WTC11 (cell line): ENCODE measurements around the gene CSF1. TPM values are rescaled to one million over a fixed set of nuclear protein-coding genes. Genes with fewer than 3 reads are reported as not detected.

Experiments used
- ATAC-seq: fragments of 200-7000 bp; cut with Tn5 transposase; 2 replicates; pipeline ENCODE4 v1.10.0; 2021; ENCODE audit warnings: mild to moderate bottlenecking, moderate library complexity
- CTCF ChIA-PET: fragments of 300-600 bp; sonication (Branson Sonifier 250); formaldehyde crosslinking; loops from one replicate; lab custom pipeline; 2021; ENCODE audit warnings: antibody characterized with exemption; lab: Charles Lee
- POLR2A ChIA-PET: fragments of 350-600 bp; sonication (Branson Sonifier 250); formaldehyde crosslinking; loops from one replicate; lab custom pipeline; 2021; ENCODE audit warnings: antibody characterized with exemption; lab: Charles Lee
- DNase-seq: peaks from one replicate; pipeline ENCODE4 v3.0.0; 2021; ENCODE audit warnings: low spot score
- H3K27ac Mint-ChIP-seq: 2 replicates; pipeline ENCODE4 v1.8.0; 2021; ENCODE audit warnings: mixed read lengths
- H3K27me3 Mint-ChIP-seq: 2 replicates; pipeline ENCODE4 v1.8.0; 2021; ENCODE audit warnings: low read depth, mild to moderate bottlenecking, moderate library complexity, mixed read lengths
- H3K36me3 Mint-ChIP-seq: 2 replicates; pipeline ENCODE4 v1.8.0; 2021; ENCODE audit warnings: mixed read lengths
- H3K4me1 Mint-ChIP-seq: 2 replicates; pipeline ENCODE4 v1.8.0; 2022; ENCODE audit warnings: mixed read lengths
- H3K4me3 Mint-ChIP-seq: 2 replicates; pipeline ENCODE4 v1.8.0; 2021; ENCODE audit warnings: mild to moderate bottlenecking, moderate library complexity, mixed read lengths
- H3K9me3 Mint-ChIP-seq: 2 replicates; pipeline ENCODE4 v1.8.0; 2021; ENCODE audit warnings: mixed read lengths
- EMX1 ChIP-seq: fragments of 250-450 bp; sonication (Bioruptor Pico); IDR thresholded peaks from 2 replicates; pipeline ENCODE4 v1.8.0; 2021; ENCODE audit warnings: mild to moderate bottlenecking
- GABPB1 ChIP-seq: sonication (generic); formaldehyde crosslinking; IDR thresholded peaks from 2 replicates; pipeline ENCODE4 v1.8.1; 2023; ENCODE audit warnings: mild to moderate bottlenecking, missing genetic modification reagents
- JAZF1 ChIP-seq: fragments of 250-450 bp; sonication (Bioruptor Pico); IDR thresholded peaks from 2 replicates; pipeline ENCODE4 v1.9.0; 2021; ENCODE audit warnings: moderate library complexity, mild to moderate bottlenecking, inconsistent platforms
- MXD4 ChIP-seq: fragments of 250-450 bp; sonication (Bioruptor Pico); IDR thresholded peaks from 2 replicates; pipeline ENCODE4 v1.8.0; 2021; ENCODE audit warnings: mild to moderate bottlenecking, moderate library complexity, borderline replicate concordance
- MYBL2 ChIP-seq: sonication (generic); formaldehyde crosslinking; IDR thresholded peaks from 2 replicates; pipeline ENCODE4 v1.8.1; 2023; ENCODE audit warnings: mild to moderate bottlenecking, moderate library complexity, missing genetic modification reagents
- RELA ChIP-seq: sonication (generic); formaldehyde crosslinking; IDR thresholded peaks from 2 replicates; pipeline ENCODE4 v1.8.1; 2022; ENCODE audit warnings: missing genetic modification reagents, mild to moderate bottlenecking, borderline replicate concordance
- SOX15 ChIP-seq: fragments of 250-450 bp; sonication (Bioruptor Pico); IDR thresholded peaks from 2 replicates; pipeline ENCODE4 v1.9.0; 2021; ENCODE audit warnings: mild to moderate bottlenecking
- SP1 ChIP-seq: sonication (generic); formaldehyde crosslinking; conservative IDR thresholded peaks from 2 replicates; pipeline ENCODE4 v1.8.1; 2022; ENCODE audit warnings: missing genetic modification reagents
- total RNA-seq: library from RNA; stranded (reverse); gene quantifications from 3 replicates; pipeline ENCODE4 v1.2.3, GENCODE V29; 2021
- TF ChIP-seq, protein P1 (sequence below): fragments of 250-450 bp; sonication (Bioruptor Pico); conservative IDR thresholded peaks from 2 replicates; pipeline ENCODE4 v1.9.0; 2021; ENCODE audit warnings: mild to moderate bottlenecking
- TF ChIP-seq, protein P2 (sequence below): sonication (generic); formaldehyde crosslinking; IDR thresholded peaks from 2 replicates; pipeline ENCODE4 v1.8.0; 2022; ENCODE audit warnings: mild to moderate bottlenecking, missing genetic modification reagents
- TF ChIP-seq, protein P3 (sequence below): sonication (generic); formaldehyde crosslinking; IDR thresholded peaks from 2 replicates; pipeline ENCODE4 v1.8.1; 2022; ENCODE audit warnings: missing genetic modification reagents, borderline replicate concordance
- TF ChIP-seq, protein P4 (sequence below): fragments of 250-450 bp; sonication (Bioruptor Pico); IDR thresholded peaks from 2 replicates; pipeline ENCODE4 v1.9.0; 2021; ENCODE audit warnings: mild to moderate bottlenecking
- TF ChIP-seq, protein P5 (sequence below): sonication (generic); formaldehyde crosslinking; IDR thresholded peaks from 2 replicates; pipeline ENCODE4 v1.8.1; 2022; ENCODE audit warnings: low read depth, mild to moderate bottlenecking, moderate library complexity, missing genetic modification reagents, borderline replicate concordance
- TF ChIP-seq, protein P6 (sequence below): fragments of 250-450 bp; sonication (Bioruptor Pico); IDR thresholded peaks from 2 replicates; pipeline ENCODE4 v1.9.0; 2021; ENCODE audit warnings: mild to moderate bottlenecking, borderline replicate concordance

Gene CSF1
- total RNA-seq, 1 experiment from 2014 or later = 3.0 TPM

DNA sequence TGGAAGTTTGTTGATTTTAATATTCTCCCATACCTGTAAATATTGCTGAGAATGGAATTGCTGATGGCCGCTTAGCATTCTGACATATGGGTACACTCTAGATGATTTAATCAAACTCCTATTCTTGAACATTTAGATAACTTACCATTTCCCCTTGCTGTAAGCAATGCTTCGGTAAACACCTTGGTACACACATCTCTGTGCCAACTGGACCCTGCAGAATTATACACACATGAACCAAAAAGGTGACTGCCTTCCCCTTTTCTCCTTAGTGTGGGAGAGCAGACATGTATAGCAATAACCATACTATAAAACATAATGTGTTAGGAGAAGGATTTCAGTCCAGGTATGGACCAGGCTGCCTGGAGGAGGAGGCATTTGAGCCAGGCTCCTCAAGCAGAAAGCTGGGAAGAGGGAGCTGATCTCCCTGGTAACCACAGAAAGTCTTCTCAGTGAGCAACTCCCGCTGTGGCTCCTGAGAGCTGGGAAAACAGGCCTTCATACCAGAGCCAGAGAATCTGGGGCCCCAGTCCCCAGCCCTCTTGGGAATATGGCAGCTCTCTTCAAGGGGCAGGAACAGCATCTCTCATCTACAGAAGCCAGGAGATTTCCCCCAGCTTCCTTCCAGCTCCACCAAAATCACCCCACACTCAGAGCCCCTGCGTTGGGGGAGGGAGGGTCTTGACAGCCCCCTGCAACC is 33.9 kb upstream of the CSF1 start:
- ATAC-seq = peak; percentile 16
- H3K27ac Mint-ChIP-seq = peak overlapping the region; percentile 89
- no peaks in the 10 kb centered on the region for H3K9me3 Mint-ChIP-seq
- ChIA-PET CTCF (interaction anchor here (0.9 to 1.8 kb wide), 12 partner anchors 21 to 331 kb away, joined by 3 to 26 read pairs (median 4); partner anchors contain the start of genes AHCYL1 and GSTM4), POLR2A (interaction anchor here (0.6 to 0.7 kb wide), 2 partner anchors 9 to 10 kb away, joined by 3 read pairs; no protein-coding TSS in a partner anchor)
- DNase-seq = no peak
- peaks cover 62% of the 10 kb centered on the region for H3K4me1 Mint-ChIP-seq
- no peaks in the 10 kb centered on the region for H3K27me3 Mint-ChIP-seq
- peak; percentile 11; the same call in 1 of the 2 replicates for TF ChIP-seq SP1
- TF ChIP-seq, protein P1, sequence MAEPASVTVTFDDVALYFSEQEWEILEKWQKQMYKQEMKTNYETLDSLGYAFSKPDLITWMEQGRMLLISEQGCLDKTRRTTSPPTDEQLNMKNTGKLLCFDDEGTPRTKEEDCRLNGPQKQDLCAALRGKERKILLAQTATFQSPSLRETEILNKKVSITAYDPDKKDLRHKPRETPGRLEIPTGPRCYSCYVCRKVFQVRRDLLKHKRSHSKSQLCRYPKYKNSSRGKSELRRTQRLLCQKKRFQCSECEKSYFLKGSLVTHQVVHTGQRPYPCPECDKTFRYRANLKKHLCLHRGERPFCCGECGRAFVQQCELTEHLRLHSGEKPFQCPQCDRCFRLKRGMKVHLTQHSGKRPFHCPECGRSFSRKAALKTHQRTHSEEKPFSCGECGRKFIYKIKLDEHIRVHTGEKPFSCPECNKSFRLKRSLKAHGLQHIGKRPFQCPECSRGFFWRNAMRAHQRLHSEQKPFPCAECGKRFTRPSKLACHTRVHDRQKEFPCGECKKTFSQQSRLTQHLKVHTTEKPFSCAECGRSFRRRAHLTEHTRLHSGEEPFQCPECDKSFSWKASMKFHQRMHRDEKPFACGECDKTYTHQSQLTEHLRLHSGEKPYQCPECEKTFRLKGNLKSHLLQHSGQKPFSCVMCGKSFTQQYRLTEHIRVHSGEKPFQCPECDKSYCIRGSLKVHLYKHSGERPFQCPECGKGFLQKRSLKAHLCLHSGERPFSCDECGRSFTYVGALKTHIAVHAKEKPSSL (CRISPR knock-in tag) = no peak
- H3K4me3 Mint-ChIP-seq = no peak overlapping the region
- H3K36me3 Mint-ChIP-seq = no peaks in the 10 kb centered on the region

DNA sequence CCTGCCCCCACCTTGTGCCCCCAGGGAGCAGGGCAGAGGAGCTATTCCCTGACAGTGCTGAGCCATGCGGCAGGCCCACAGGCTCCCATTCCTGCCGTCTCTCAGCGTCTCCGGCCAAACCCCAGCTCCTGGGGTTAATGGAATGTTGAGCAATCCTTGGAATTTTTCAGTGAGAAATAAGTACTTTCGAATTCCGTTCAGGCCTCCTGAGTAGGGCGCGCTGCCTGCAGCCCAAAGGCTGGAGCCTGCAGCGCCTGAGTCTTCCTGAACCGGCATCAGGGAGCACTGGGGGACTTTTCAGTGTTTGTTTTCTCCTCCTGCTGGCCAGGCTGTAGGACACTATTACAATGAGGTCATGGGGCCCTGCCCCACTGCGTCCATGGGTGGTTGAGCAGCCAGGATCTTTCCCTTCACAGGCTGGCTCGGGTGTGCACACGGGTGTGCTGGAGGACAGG is 33.3 kb upstream of the CSF1 start:
- peak; percentile 88 for ATAC-seq
- TF ChIP-seq, protein P2, sequence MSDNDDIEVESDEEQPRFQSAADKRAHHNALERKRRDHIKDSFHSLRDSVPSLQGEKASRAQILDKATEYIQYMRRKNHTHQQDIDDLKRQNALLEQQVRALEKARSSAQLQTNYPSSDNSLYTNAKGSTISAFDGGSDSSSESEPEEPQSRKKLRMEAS (CRISPR knock-in tag) = 0 out of 2 replicates have a peak, but pooled peaks have one; percentile 37
- TF ChIP-seq SP1 = peak; percentile 11; the same call in 1 of the 2 replicates
- no peak for TF ChIP-seq SOX15 (CRISPR knock-in tag)
- TF ChIP-seq, protein P3, sequence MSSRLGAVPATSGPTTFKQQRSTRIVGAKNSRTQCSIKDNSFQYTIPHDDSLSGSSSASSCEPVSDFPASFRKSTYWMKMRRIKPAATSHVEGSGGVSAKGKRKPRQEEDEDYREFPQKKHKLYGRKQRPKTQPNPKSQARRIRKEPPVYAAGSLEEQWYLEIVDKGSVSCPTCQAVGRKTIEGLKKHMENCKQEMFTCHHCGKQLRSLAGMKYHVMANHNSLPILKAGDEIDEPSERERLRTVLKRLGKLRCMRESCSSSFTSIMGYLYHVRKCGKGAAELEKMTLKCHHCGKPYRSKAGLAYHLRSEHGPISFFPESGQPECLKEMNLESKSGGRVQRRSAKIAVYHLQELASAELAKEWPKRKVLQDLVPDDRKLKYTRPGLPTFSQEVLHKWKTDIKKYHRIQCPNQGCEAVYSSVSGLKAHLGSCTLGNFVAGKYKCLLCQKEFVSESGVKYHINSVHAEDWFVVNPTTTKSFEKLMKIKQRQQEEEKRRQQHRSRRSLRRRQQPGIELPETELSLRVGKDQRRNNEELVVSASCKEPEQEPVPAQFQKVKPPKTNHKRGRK (CRISPR knock-in tag) = no peak
- Mint-ChIP-seq H3K4me3 (no peak overlapping the region), H3K9me3 (no peaks in the 10 kb centered on the region), H3K36me3 (no peaks in the 10 kb centered on the region), H3K4me1 (peaks cover 65% of the 10 kb centered on the region), H3K27ac (peak overlapping the region; percentile 89), H3K27me3 (no peaks in the 10 kb centered on the region)
- peak; percentile 64 for DNase-seq
- POLR2A ChIA-PET = interaction anchor here (0.6 kb wide), 1 partner anchor 10 kb away, joined by 3 read pairs; no protein-coding TSS in a partner anchor
- CTCF ChIA-PET = interaction anchor here (0.9 to 1.8 kb wide), 12 partner anchors 20 to 331 kb away, joined by 3 to 26 read pairs (median 4); partner anchors contain the start of genes AHCYL1 and GSTM4

DNA sequence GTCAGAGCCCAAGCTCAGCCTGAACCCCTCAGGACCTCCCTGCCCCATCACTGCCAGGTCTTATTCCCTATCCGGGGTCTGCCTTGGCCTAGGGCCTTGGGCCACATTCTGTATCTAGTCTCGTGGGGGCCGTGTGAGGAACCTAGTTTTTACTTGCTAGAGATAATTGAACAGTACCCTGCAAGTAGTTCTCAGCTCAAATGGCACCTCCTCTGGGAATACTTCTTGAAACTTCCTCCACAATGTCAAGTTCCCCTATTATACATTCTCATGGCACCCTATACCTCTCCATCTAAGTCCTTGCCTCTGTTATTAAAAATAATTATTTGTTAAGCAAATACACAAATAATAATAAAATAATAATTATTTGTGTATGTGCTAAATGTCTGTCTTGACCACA is 32.9 kb upstream of the CSF1 start:
- DNase-seq (no peak), ATAC-seq (no peak)
- Mint-ChIP-seq H3K27me3 (no peaks in the 10 kb centered on the region), H3K4me3 (no peak overlapping the region), H3K9me3 (no peaks in the 10 kb centered on the region), H3K27ac (peak overlapping the region; percentile 89), H3K4me1 (peaks cover 61% of the 10 kb centered on the region), H3K36me3 (no peaks in the 10 kb centered on the region)
- ChIA-PET CTCF (interaction anchor here (0.9 to 1.8 kb wide), 10 partner anchors 20 to 238 kb away, joined by 3 to 26 read pairs (median 4); partner anchors contain the start of genes AHCYL1 and GSTM4), POLR2A (no interaction called here)
- TF ChIP-seq, protein P4, sequence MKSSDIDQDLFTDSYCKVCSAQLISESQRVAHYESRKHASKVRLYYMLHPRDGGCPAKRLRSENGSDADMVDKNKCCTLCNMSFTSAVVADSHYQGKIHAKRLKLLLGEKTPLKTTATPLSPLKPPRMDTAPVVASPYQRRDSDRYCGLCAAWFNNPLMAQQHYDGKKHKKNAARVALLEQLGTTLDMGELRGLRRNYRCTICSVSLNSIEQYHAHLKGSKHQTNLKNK (CRISPR knock-in tag) = no peak
- TF ChIP-seq MYBL2 (no peak), EMX1 (CRISPR knock-in tag) (no peak)
- TF ChIP-seq, protein P5, sequence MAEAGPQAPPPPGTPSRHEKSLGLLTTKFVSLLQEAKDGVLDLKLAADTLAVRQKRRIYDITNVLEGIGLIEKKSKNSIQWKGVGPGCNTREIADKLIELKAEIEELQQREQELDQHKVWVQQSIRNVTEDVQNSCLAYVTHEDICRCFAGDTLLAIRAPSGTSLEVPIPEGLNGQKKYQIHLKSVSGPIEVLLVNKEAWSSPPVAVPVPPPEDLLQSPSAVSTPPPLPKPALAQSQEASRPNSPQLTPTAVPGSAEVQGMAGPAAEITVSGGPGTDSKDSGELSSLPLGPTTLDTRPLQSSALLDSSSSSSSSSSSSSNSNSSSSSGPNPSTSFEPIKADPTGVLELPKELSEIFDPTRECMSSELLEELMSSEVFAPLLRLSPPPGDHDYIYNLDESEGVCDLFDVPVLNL (CRISPR knock-in tag) = no peak

DNA sequence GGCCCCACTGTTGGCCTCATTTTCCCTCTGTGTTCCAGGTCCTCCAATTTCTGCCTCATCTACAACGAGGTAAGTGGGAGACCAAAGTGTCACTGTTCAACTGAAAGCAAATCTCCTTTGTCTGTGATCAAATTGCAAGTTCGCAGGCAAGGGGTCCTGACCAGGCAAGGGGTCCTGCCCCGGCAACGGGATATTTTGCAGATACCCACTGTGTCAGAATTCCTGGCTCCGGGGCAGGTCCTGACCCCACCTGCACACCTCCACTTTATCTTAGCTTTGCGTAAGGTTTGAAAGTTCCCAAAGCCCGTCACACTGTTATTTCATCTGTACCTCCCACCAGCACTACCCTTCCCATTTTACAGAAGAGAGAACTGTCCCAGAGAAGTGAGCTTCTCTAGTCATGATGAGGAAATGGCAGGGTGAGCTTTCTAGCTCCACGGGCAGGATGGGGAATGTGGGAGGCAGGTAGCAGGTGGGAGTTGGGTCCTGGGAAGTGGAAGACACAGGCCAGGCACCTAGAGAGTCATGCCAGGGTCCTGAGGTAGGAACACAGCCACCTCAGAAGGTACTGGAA is 32.0 kb upstream of the CSF1 start:
- H3K27me3 Mint-ChIP-seq = no peaks in the 10 kb centered on the region
- POLR2A ChIA-PET = no interaction called here
- no peak for DNase-seq
- CTCF ChIA-PET = interaction anchor here (0.6 kb wide), 1 partner anchor 106 kb away, joined by 3 read pairs; the partner anchor contains the start of gene AHCYL1
- TF ChIP-seq JAZF1 (CRISPR knock-in tag) (no peak), SP1 (no peak), MXD4 (no peak), GABPB1 (CRISPR knock-in tag) (no peak), RELA (CRISPR knock-in tag) (no peak)
- TF ChIP-seq, protein P6, sequence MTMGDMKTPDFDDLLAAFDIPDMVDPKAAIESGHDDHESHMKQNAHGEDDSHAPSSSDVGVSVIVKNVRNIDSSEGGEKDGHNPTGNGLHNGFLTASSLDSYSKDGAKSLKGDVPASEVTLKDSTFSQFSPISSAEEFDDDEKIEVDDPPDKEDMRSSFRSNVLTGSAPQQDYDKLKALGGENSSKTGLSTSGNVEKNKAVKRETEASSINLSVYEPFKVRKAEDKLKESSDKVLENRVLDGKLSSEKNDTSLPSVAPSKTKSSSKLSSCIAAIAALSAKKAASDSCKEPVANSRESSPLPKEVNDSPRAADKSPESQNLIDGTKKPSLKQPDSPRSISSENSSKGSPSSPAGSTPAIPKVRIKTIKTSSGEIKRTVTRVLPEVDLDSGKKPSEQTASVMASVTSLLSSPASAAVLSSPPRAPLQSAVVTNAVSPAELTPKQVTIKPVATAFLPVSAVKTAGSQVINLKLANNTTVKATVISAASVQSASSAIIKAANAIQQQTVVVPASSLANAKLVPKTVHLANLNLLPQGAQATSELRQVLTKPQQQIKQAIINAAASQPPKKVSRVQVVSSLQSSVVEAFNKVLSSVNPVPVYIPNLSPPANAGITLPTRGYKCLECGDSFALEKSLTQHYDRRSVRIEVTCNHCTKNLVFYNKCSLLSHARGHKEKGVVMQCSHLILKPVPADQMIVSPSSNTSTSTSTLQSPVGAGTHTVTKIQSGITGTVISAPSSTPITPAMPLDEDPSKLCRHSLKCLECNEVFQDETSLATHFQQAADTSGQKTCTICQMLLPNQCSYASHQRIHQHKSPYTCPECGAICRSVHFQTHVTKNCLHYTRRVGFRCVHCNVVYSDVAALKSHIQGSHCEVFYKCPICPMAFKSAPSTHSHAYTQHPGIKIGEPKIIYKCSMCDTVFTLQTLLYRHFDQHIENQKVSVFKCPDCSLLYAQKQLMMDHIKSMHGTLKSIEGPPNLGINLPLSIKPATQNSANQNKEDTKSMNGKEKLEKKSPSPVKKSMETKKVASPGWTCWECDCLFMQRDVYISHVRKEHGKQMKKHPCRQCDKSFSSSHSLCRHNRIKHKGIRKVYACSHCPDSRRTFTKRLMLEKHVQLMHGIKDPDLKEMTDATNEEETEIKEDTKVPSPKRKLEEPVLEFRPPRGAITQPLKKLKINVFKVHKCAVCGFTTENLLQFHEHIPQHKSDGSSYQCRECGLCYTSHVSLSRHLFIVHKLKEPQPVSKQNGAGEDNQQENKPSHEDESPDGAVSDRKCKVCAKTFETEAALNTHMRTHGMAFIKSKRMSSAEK = no peak
- TF ChIP-seq, all 79 proteins: peak for 0
- peaks cover 57% of the 10 kb centered on the region for H3K4me1 Mint-ChIP-seq
- H3K27ac Mint-ChIP-seq = peak overlapping the region; percentile 15
- H3K9me3 Mint-ChIP-seq = no peaks in the 10 kb centered on the region
- no peaks in the 10 kb centered on the region for H3K36me3 Mint-ChIP-seq
- ATAC-seq = no peak
- no peak overlapping the region for H3K4me3 Mint-ChIP-seq
